Endothelial cell of umbilical vein (primary cell): ENCODE results near the gene OR14I1. TPM values are rescaled to one million over a fixed set of nuclear protein-coding genes. Genes with fewer than 3 reads are reported as not detected.

ENCODE experiments used
- BruUV-seq: library from RNA; stranded (reverse); fragments of 400-500 nt; replicated peaks from 2 replicates; lab custom pipeline; 2021; lab: Mats Ljungman, UMichigan
- CTCF ChIA-PET: fragments of 300-600, 350-600 bp; sonication (Branson Sonifier 250); formaldehyde crosslinking; loops from one replicate; lab custom pipeline; 2021; ENCODE audit warnings: antibody characterized with exemption, inconsistent platforms; lab: Charles Lee
- POLR2A ChIA-PET: fragments of 300-600, 350-600 bp; sonication (Branson Sonifier 250); formaldehyde crosslinking; loops from one replicate; lab custom pipeline; 2021; ENCODE audit warnings: antibody characterized with exemption, inconsistent platforms; lab: Charles Lee
- DNase-seq: peaks from one replicate; pipeline ENCODE4 v3.0.0-alpha.2; 2011; ENCODE audit warnings: low read depth, low spot score
- FAIRE-seq: peaks from 2 replicates; lab custom pipeline; 2011; peaks lifted over from hg19 to GRCh38; lab: Jason Lieb, UNC
- H2AFZ ChIP-seq: 2 replicates; pipeline ENCODE4 v1.6.0; 2012; ENCODE audit warnings: low read depth, low read length, control low read depth, inconsistent platforms
- H3K27ac ChIP-seq: 2 replicates; pipeline ENCODE4 v1.5.1; 2011; ENCODE audit warnings: low read depth, mild to moderate bottlenecking, control low read depth, low read length, moderate library complexity; ENCODE audit not compliant: insufficient read depth
- H3K27me3 ChIP-seq, 2 experiments: 2 replicates each; pipeline versions ENCODE4 v1.6.0 to v1.6.1; 2011; ENCODE audit warnings: low read length in 2 of 2, mixed read lengths in 1 of 2; ENCODE audit not compliant: control insufficient read depth in 2 of 2, insufficient read depth in 2 of 2
- H3K36me3 ChIP-seq, 2 experiments: 2 replicates in 1 of 2; 3 replicates in 1 of 2; pipeline ENCODE4 v1.5.1; 2011; ENCODE audit warnings: low read length in 2 of 2, mild to moderate bottlenecking in 1 of 2, moderate library complexity in 1 of 2; ENCODE audit not compliant: control insufficient read depth in 2 of 2, insufficient read depth in 2 of 2; ENCODE audit errors: extremely low read depth in 1 of 2
- H3K4me1 ChIP-seq: 3 replicates; pipeline ENCODE4 v1.5.1; 2011; ENCODE audit warnings: mild to moderate bottlenecking, low read length; ENCODE audit not compliant: control insufficient read depth, insufficient read depth; ENCODE audit errors: extremely low read depth
- H3K4me2 ChIP-seq: 2 replicates; pipeline ENCODE4 v1.6.1; 2011; ENCODE audit warnings: low read length, control low read depth, mixed read lengths; ENCODE audit not compliant: insufficient read depth
- H3K4me3 ChIP-seq, 3 experiments: fragments of 200-600 bp in 1 of 3; sonication (generic), shearing (Covaris generic) in 1 of 3; replicated peaks in 1 of 3; 2 replicates each; pipeline ENCODE4 v1.5.1; 2011 to 2016; ENCODE audit warnings: control low read depth in 3 of 3, low read length in 3 of 3, mild to moderate bottlenecking in 2 of 3, inconsistent platforms in 1 of 3, low read depth in 1 of 3, moderate library complexity in 1 of 3; ENCODE audit not compliant: insufficient read depth in 1 of 3
- H3K79me2 ChIP-seq: 2 replicates; pipeline ENCODE4 v1.6.0; 2012; ENCODE audit warnings: low read length, inconsistent platforms; ENCODE audit not compliant: control insufficient read depth, insufficient read depth
- H3K9ac ChIP-seq: replicated peaks from 2 replicates; pipeline ENCODE3; 2011; ENCODE audit warnings: low read length, control low read depth; ENCODE audit not compliant: insufficient read depth; ENCODE audit errors: extremely low read depth
- H3K9me1 ChIP-seq: replicated peaks from 3 replicates; pipeline ENCODE4 v1.6.0; 2011; ENCODE audit warnings: mild to moderate bottlenecking, low read length; ENCODE audit not compliant: control insufficient read depth, insufficient read depth; ENCODE audit errors: extremely low read depth
- H3K9me3 ChIP-seq: replicated peaks from 2 replicates; pipeline ENCODE4 v1.5.1; 2012; ENCODE audit warnings: low read length, inconsistent platforms; ENCODE audit not compliant: control insufficient read depth, insufficient read depth
- H4K20me1 ChIP-seq: replicated peaks from 2 replicates; pipeline ENCODE3; 2011; ENCODE audit warnings: mild to moderate bottlenecking, low read length; ENCODE audit not compliant: control insufficient read depth, insufficient read depth; ENCODE audit errors: extremely low read depth
- EZH2 ChIP-seq: IDR thresholded peaks from 2 replicates; pipeline ENCODE4 v1.6.1; 2012; ENCODE audit warnings: borderline replicate concordance, low read depth, mild to moderate bottlenecking, moderate library complexity, low read length, inconsistent platforms; ENCODE audit not compliant: severe bottlenecking
- FOS ChIP-seq: IDR thresholded peaks from 2 replicates; pipeline ENCODE4 v1.6.1; 2011; ENCODE audit warnings: mild to moderate bottlenecking, low read length, moderate library complexity, borderline replicate concordance; ENCODE audit not compliant: insufficient read depth
- GATA2 ChIP-seq: IDR thresholded peaks from 2 replicates; pipeline ENCODE4 v1.7.0; 2011; ENCODE audit warnings: low read depth, mild to moderate bottlenecking, moderate library complexity, mixed read lengths, low read length; ENCODE audit not compliant: insufficient read length, insufficient read depth
- JUN ChIP-seq: IDR thresholded peaks from 2 replicates; pipeline ENCODE4 v1.6.1; 2011; ENCODE audit warnings: borderline replicate concordance, low read depth; ENCODE audit not compliant: insufficient read length, insufficient read depth
- MYC ChIP-seq: IDR thresholded peaks from one replicate; pipeline ENCODE4 v1.6.1; 2011; ENCODE audit warnings: mild to moderate bottlenecking, low read depth, low read length
- POLR2A ChIP-seq: IDR thresholded peaks from 2 replicates; pipeline ENCODE4 v1.6.1; 2012; ENCODE audit warnings: low read depth, mild to moderate bottlenecking, control low read depth, low read length
- POLR2AphosphoS5 ChIP-seq: IDR thresholded peaks from 2 replicates; pipeline ENCODE4 v1.6.1; 2012; ENCODE audit warnings: low read depth, mild to moderate bottlenecking, control low read depth, low read length, moderate library complexity; ENCODE audit not compliant: insufficient read depth
- dilution Hi-C: fragments of 300-500 bp; cut with MboI; formaldehyde crosslinking; loops from one replicate; pipeline ENCODE4 v1.15.0; 2019; ENCODE audit warnings: low sequenced_read_pairs; ENCODE audit not compliant: extremely low pct_ligation_motif_present
- intact Hi-C: fragments of 100-400 bp; cut with micrococcal nuclease; formaldehyde crosslinking; loops from one replicate; pipeline ENCODE4 v1.10.0; 2022
- polyA plus RNA-seq, 4 experiments: library from polyadenylated mRNA; depleted of rRNA in 3 of 4; stranded (reverse) in 3 of 4; unstranded in 1 of 4; fragments of >200 nt; gene quantifications; 2 replicates each; pipeline versions ENCODE4 v1.2.1 to v1.2.3, GENCODE V29; 2011 to 2012; ENCODE audit warnings: missing spikeins in 1 of 4
- total RNA-seq: library from RNA; stranded (reverse); gene quantifications from 2 replicates; pipeline ENCODE4 v1.2.3, GENCODE V29; 2021
- TF ChIP-seq, protein P1 (sequence below), 2 donors: IDR thresholded peaks; 1 replicate in 1 of 2; 2 replicates in 1 of 2; pipeline ENCODE4 v1.5.1; 2011; ENCODE audit warnings: low read length in 2 of 2, mild to moderate bottlenecking in 2 of 2, moderate library complexity in 2 of 2, control low read depth in 1 of 2, inconsistent platforms in 1 of 2, low read depth in 1 of 2; ENCODE audit not compliant: insufficient read depth in 1 of 2; ENCODE audit errors: extremely low read depth in 1 of 2
- TF ChIP-seq, protein P2 (sequence below): IDR thresholded peaks from 2 replicates; pipeline ENCODE4 v1.6.1; 2011; ENCODE audit not compliant: insufficient read depth, insufficient read length

The OR14I1 gene
- total and polyA plus RNA-seq, 2 donors (not counting 3 experiments of a cell fraction or from before 2014, with no cell fraction given): not detected

DNA sequence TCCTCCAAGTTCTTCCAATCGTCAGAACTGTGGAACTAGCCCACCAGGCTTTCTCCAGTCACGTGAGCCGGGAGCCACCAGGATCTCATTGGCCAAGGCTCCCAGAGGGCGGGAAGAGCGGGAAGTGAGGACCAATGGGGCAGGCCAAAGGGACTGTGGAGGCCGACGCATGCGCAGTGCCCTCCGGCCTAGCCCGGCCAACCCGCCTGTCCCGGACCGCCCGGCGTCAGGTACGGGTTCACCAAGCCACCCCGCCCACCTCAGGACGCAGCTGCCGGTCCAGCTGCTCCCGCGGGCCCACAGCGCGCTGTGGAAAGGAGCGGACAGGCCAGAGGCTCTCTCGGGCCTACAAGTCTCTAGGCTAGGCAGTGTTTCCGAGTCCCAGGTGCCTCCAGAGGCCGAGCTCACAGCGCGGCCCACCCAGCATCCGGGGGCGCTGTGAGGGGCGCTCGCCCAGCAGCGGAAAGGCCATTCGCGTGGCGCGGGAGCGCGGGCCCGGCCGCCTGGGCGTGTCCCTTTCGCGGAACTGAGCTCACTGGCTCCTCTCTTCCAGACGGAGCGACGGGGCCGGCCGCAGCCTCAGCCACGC lies 10.9 kb downstream of the OR14I1 start:
- Histone ChIP-seq H3K4me2 (no peak overlapping the region), H3K79me2 (no peaks in the 10 kb centered on the region), H3K9me3 (peaks cover 6% of the 10 kb centered on the region), H3K9ac (no peak overlapping the region), H3K27me3 (no peaks in the 10 kb centered on the region), H3K4me3 (no peak overlapping the region), H3K36me3 (no peaks in the 10 kb centered on the region), H3K27ac (no peak overlapping the region), H3K9me1 (no peaks in the 10 kb centered on the region), H2AFZ (no peak overlapping the region), H3K4me1 (no peaks in the 10 kb centered on the region), H4K20me1 (no peaks in the 10 kb centered on the region)
- no peak for TF ChIP-seq POLR2A
- TF ChIP-seq JUN: no peak
- no peak for TF ChIP-seq EZH2
- TF ChIP-seq MYC: no peak
- TF ChIP-seq POLR2AphosphoS5: no peak
- TF ChIP-seq, protein P1, sequence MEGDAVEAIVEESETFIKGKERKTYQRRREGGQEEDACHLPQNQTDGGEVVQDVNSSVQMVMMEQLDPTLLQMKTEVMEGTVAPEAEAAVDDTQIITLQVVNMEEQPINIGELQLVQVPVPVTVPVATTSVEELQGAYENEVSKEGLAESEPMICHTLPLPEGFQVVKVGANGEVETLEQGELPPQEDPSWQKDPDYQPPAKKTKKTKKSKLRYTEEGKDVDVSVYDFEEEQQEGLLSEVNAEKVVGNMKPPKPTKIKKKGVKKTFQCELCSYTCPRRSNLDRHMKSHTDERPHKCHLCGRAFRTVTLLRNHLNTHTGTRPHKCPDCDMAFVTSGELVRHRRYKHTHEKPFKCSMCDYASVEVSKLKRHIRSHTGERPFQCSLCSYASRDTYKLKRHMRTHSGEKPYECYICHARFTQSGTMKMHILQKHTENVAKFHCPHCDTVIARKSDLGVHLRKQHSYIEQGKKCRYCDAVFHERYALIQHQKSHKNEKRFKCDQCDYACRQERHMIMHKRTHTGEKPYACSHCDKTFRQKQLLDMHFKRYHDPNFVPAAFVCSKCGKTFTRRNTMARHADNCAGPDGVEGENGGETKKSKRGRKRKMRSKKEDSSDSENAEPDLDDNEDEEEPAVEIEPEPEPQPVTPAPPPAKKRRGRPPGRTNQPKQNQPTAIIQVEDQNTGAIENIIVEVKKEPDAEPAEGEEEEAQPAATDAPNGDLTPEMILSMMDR (IDR thresholded peaks at IDR 0.05; ENCODE audit: extremely low read depth in 1 of 2, insufficient read depth in 1 of 2, low read depth in 1 of 2, low read length in 2 of 2): no peak
- TF ChIP-seq FOS: no peak
- no peak for TF ChIP-seq GATA2
- TF ChIP-seq, protein P2, sequence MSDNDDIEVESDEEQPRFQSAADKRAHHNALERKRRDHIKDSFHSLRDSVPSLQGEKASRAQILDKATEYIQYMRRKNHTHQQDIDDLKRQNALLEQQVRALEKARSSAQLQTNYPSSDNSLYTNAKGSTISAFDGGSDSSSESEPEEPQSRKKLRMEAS: no peak
- intact Hi-C loops (no loop called here), dilution Hi-C loops (no loop called here)
- BruUV-seq: no TSS peak
- CTCF ChIA-PET: no interaction called here
- DNase-seq: no peak
- FAIRE-seq: no peak
- POLR2A ChIA-PET: no interaction called here
